Hematopoietic multipotent progenitor cell treated with erythropoietin and hydrocortisone succinate and interleukin-3 and kit ligand, for 8 days (in vitro differentiated cells): Measurements from ENCODE around the gene APBA1.
"Not testable (repeated sequence)": the region's sequence is repeated elsewhere in the genome, so short reads cannot be mapped to it uniquely, and the experiment has no call there.

Experiments
- DNase-seq: peaks from one replicate; pipeline ENCODE4 v3.0.0-alpha.2; 2015

Gene APBA1

GRCh38 chr9:69603656-69604055 is 68.5 kb downstream of the APBA1 start:
- DNase-seq, result no peak

DNA sequence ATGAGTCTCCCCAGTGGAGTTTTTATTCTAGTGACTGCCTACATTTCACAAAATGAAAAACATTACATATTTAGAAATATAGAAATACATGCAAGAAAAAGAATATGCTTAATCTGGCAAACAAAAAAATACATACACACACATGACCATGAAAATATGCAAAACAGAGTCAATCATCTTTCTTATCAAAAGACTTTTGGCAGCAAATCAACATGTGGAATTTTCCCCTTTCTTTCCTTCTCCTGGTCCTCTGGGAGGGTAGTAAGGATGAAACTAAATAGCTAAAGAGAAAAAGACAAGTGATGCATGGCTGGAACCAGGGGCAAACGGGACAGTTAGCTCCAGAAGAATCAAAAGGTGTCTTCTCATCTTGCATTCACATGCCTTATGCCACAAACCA is 69.4 kb downstream of the APBA1 start:
- DNase-seq, result no peak

GRCh38 chr9:69601698-69602097 is 70.5 kb downstream of the APBA1 start:
- DNase-seq, result no peak

- DNase-seq, result no peak
Measured at GRCh38 chr9:69600314-69601047, 71.7 kb downstream of the APBA1 start.

GRCh38 chr9:69599232-69599971 is 72.8 kb downstream of the APBA1 start:
- DNase-seq, result no peak

DNA sequence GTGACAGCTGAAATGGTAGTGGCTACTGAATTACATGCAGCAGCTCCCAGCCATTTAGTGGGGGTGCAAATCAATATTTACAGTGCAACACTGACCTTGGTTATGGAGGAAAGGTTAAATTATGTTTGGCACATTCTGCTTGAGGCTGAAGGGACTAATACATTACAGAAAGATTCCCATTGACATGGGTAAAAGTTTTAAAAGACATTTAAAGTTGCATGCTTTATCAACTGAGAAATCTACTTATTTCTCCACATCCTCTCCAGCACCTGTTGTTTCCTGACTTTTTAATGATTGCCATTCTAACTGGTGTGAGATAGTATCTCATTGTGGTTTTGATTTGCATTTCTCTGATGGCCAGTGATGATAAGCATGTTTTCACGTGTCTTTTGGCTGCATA is 75.3 kb downstream of the APBA1 start:
- DNase-seq, result not testable (repeated sequence)

GRCh38 chr9:69594180-69594579 is 78.0 kb downstream of the APBA1 start:
- no peak for DNase-seq

- no peak for DNase-seq
Measured at GRCh38 chr9:69593756-69594155, 78.4 kb downstream of the APBA1 start.

- DNase-seq, result no peak
Measured at GRCh38 chr9:69593301-69593700, 78.9 kb downstream of the APBA1 start.

GRCh38 chr9:69590266-69590665 is 81.9 kb downstream of the APBA1 start:
- DNase-seq, result no peak

DNA sequence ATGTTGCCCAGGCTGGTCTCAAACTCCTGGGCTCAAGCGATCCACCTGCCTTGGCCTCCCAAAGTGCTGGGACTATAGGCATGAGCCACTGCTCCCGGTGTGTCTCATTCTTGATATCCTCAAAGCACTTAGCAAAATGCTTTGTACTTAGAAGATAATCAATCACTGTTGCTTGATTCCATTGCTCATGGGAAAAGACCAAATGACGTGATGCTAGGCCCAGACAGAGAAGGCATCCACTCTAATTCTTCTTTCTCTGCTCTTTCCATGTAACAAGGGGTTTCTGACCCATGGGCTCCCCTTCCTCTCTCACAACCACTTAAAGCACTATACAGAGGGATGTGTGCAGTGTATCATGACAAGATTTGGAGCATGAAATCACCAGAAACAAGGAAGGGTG is 83.0 kb downstream of the APBA1 start:
- no peak for DNase-seq

GRCh38 chr9:69585571-69585970 is 86.6 kb downstream of the APBA1 start:
- no peak for DNase-seq

- no peak for DNase-seq
Measured at GRCh38 chr9:69584759-69585158, 87.4 kb downstream of the APBA1 start.

GRCh38 chr9:69583645-69584234 is 88.4 kb downstream of the APBA1 start:
- DNase-seq, result no peak

DNA sequence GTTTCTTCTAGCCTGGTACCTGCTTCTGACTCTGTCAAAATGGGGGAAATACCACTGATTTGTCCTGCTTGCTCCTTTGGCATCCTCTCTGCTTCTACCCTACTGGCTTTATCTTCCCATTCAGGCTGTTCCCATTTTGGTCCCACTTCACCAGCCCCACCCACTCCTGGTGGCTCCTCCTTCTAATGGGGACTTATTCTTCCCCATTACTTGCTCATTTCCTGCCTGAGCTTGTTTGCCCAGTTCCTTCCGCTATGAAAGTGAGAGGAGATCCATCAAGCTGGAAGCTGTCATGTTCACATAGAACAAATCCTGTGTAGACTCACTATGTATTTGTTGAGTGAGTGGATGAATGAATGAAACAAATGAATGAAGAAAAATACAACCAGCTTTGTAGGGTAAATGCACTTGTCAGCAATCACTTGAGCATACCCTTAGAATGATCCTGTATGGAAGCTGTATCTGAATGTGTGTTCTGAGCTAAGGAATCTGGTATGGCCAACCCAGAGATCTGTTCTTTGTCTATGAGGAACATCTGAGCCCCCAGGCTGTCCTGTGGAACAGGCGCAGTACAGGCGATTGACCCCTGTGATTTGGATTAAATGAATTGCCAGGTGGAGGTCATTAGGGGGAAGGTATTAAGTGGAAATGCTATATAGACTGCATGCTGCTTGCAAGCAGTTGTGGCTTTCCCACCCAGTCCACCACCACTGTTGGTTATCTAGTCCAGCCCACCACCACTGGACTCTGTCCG is 89.5 kb downstream of the APBA1 start:
- DNase-seq, result no peak

- no peak for DNase-seq
Measured at GRCh38 chr9:69582018-69582417, 90.2 kb downstream of the APBA1 start.

DNA sequence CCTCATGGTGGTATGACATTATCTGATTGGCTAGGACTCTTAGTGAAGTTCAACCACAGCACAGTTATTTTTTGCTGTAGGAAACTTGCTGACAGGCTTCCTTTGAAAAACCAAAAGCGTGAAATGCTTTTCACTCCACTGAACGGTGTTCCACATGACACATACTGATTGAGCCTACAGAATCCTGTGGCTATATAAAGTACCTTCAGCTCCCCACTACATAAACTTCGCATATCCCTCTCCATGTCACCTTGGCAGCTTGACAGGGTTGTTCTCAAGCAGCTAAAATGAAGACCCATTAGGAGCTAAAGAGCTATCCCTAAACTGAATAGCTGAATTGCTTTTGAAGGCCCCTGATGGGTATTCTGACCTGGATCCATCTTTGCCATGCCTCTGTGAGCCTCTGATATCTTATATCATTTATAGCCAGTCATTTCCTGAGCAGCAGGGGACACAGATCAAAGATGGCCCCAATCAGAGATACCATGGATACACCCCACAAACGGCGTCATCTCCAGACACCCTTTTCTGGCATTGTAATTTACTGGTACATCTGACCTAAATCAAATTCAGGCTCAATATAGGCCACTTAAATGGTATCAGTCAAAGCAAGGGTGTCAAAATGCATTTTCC is 91.5 kb downstream of the APBA1 start:
- DNase-seq, result peak; percentile 8

DNA sequence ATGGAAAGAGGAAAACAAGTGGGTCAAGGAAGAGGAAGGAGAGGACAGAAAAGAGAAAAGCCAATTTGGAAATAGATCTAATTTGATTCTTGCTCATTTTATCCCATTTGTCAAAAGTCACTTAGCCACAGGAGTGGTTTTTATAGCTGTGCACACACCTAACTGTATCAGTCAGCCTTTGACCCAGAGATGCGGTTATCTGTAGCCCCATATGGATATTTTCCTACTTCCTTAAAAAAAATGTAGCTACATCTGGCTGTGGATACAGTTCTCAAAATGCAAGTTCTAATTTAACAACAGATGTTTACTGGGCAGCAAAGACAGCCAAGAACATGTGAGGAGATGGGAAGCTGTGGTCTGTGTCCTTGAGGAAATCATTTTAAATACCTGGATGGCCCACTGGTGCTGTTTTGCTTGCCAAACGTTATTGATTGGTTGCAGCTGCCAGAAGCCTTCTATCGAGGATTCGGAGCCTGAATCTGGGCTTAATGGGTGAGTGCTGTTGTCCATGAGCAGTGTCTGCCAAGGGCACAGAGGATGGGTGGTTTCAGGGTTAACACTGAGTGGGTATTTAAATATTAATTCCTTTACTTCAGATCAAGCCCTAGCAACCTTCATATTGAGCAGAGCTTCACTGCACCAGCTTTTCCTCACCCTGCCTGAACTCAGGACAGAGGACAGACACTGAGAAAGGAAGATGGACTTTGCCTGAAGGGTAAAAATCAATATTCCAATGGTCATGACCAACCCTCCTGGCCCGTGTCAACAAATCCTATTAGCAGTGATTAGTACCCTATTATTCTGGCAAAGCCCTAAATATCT is 92.2 kb downstream of the APBA1 start:
- no peak for DNase-seq

GRCh38 chr9:69579032-69579758 is 93.0 kb downstream of the APBA1 start:
- no peak for DNase-seq

GRCh38 chr9:69578026-69578425 is 94.1 kb downstream of the APBA1 start:
- DNase-seq, result no peak

- no peak for DNase-seq
Measured at GRCh38 chr9:69577123-69577522, 95.0 kb downstream of the APBA1 start.
